ENCODE measurements around the gene SIGLEC7.

The SIGLEC7 gene

GRCh38 chr19:51101171-51101865 lies 40.8 kb upstream of the SIGLEC7 start:
- TF ChIP-seq MYC (IDR thresholded peaks at IDR 0.05; ENCODE audit: low read depth, low read length) (no peak), CTCF (IDR thresholded peaks at IDR 0.05; ENCODE audit: low read depth, low read length) (no peak), POLR2A (IDR thresholded peaks at IDR 0.05; ENCODE audit: extremely low read depth, insufficient read length) (no peak), MAX (IDR thresholded peaks at IDR 0.05; ENCODE audit: low read depth, low read length) (no peak)
- no peak for DNase-seq (ENCODE audit: low read depth)

GRCh38 chr19:51102991-51103390 lies 39.1 kb upstream of the SIGLEC7 start:
- TF ChIP-seq CTCF (IDR thresholded peaks at IDR 0.05; ENCODE audit: low read depth, low read length): no peak
- no peak for TF ChIP-seq MYC (IDR thresholded peaks at IDR 0.05; ENCODE audit: low read depth, low read length)
- no peak overlapping the region for H3K4me3 ChIP-seq (ENCODE audit: low read depth, low read length)
- DNase-seq (ENCODE audit: low read depth): no peak

More at GRCh38 chr19:51101171-51101865, 40.8 kb upstream of the SIGLEC7 start:
- no peak overlapping the region for H3K4me3 ChIP-seq (ENCODE audit: low read depth, low read length)

GRCh38 chr19:51103926-51104341 lies 38.2 kb upstream of the SIGLEC7 start:
- TF ChIP-seq CTCF (IDR thresholded peaks at IDR 0.05; ENCODE audit: low read depth, low read length): no peak
- no peak for TF ChIP-seq MAX (IDR thresholded peaks at IDR 0.05; ENCODE audit: low read depth, low read length)
- TF ChIP-seq POLR2A (IDR thresholded peaks at IDR 0.05; ENCODE audit: extremely low read depth, insufficient read length): no peak
- TF ChIP-seq MYC (IDR thresholded peaks at IDR 0.05; ENCODE audit: low read depth, low read length): no peak
- H3K4me3 ChIP-seq (ENCODE audit: low read depth, low read length): no peak overlapping the region
- no peak for DNase-seq (ENCODE audit: low read depth)

GRCh38 chr19:51107406-51108065 lies 34.6 kb upstream of the SIGLEC7 start:
- DNase-seq (ENCODE audit: low read depth): no peak
- no peak for TF ChIP-seq MAX (IDR thresholded peaks at IDR 0.05; ENCODE audit: low read depth, low read length)
- no peak for TF ChIP-seq POLR2A (IDR thresholded peaks at IDR 0.05; ENCODE audit: extremely low read depth, insufficient read length)
- TF ChIP-seq MYC (IDR thresholded peaks at IDR 0.05; ENCODE audit: low read depth, low read length): no peak
- TF ChIP-seq CTCF (IDR thresholded peaks at IDR 0.05; ENCODE audit: low read depth, low read length): no peak
- peak overlapping the region; percentile 89 for H3K4me3 ChIP-seq (ENCODE audit: low read depth, low read length)

- DNase-seq (ENCODE audit: low read depth): peak; percentile 99
- peak within 1 kb of the TSS; percentile 89 for H3K4me3 ChIP-seq (ENCODE audit: low read depth, low read length)
- peak; percentile 75 for TF ChIP-seq POLR2A (IDR thresholded peaks at IDR 0.05; ENCODE audit: extremely low read depth, insufficient read length)
- TF ChIP-seq MAX (IDR thresholded peaks at IDR 0.05; ENCODE audit: low read depth, low read length): peak; percentile 90
- TF ChIP-seq MYC (IDR thresholded peaks at IDR 0.05; ENCODE audit: low read depth, low read length): peak; percentile 98
- no peak for TF ChIP-seq CTCF (IDR thresholded peaks at IDR 0.05; ENCODE audit: low read depth, low read length)
Measured at GRCh38 chr19:51108066-51108804, 33.9 kb upstream of the SIGLEC7 start, which contains the start of gene CTU1. CTU1 (minus strand) TSS chr19:51108409; CDS start chr19:51104569, 3,840 bp downstream.

Measured in NB4 (cell line).